Central memory CD8-positive, alpha-beta T cell (primary cell): Measurements from ENCODE around the gene LTB4R.
A peak's percentile ranks its signal among the peaks of the same experiment; 100 is the strongest.

ENCODE experiments used
- ATAC-seq: fragments of 150-1000 bp; cut with Tn5 transposase; replicated peaks from 2 replicates; pipeline ENCODE4 v1.10.0; 2022; ENCODE audit warnings: mild to moderate bottlenecking, moderate FRiP score, moderate number of reproducible peaks; ENCODE audit not compliant: poor library complexity, severe bottlenecking; ENCODE audit errors: extremely low read depth
- DNase-seq, 2 donors: peaks; one replicate each; pipeline ENCODE4 v3.0.0; 2021; ENCODE audit warnings: low spot score in 2 of 2
- H3K27ac Mint-ChIP-seq: one replicate; pipeline ENCODE4 v1.8.0; 2022; ENCODE audit warnings: low read depth, mild to moderate bottlenecking, moderate library complexity, mixed read lengths
- H3K27me3 Mint-ChIP-seq: one replicate; pipeline ENCODE4 v1.8.0; 2022; ENCODE audit warnings: mixed read lengths
- H3K36me3 Mint-ChIP-seq: one replicate; pipeline ENCODE4 v1.8.0; 2022; ENCODE audit warnings: mild to moderate bottlenecking, moderate library complexity, mixed read lengths; ENCODE audit not compliant: insufficient read depth
- H3K4me1 Mint-ChIP-seq: one replicate; pipeline ENCODE4 v1.8.0; 2022; ENCODE audit warnings: mixed read lengths
- H3K4me3 Mint-ChIP-seq: one replicate; pipeline ENCODE4 v1.8.0; 2022; ENCODE audit warnings: mild to moderate bottlenecking, moderate library complexity, mixed read lengths
- H3K9me3 Mint-ChIP-seq: one replicate; pipeline ENCODE4 v1.8.0; 2022; ENCODE audit warnings: mixed read lengths

The LTB4R gene

GRCh38 chr14:24271134-24271833 lies 40.0 kb upstream of the LTB4R start, which contains the start of gene RABGGTA:
Gene RABGGTA (minus strand): TSS chr14:24271597. CDS start chr14:24271115, 482 bp downstream.
- DNase-seq, result peak; percentile 85 to 95
- no peaks in the 10 kb centered on the region for H3K27me3 Mint-ChIP-seq
- H3K4me3 Mint-ChIP-seq, result peak within 1 kb of the TSS; percentile 94
- peaks cover 28% of the 10 kb centered on the region for H3K4me1 Mint-ChIP-seq
- peaks cover 17% of the 10 kb centered on the region for H3K36me3 Mint-ChIP-seq
- peak; percentile 92 for ATAC-seq
- H3K27ac Mint-ChIP-seq, result peak within 1 kb of the TSS; percentile 87
- no peaks in the 10 kb centered on the region for H3K9me3 Mint-ChIP-seq

- H3K27ac Mint-ChIP-seq, result peak overlapping the region; percentile 87
- peaks cover 15% of the 10 kb centered on the region for H3K36me3 Mint-ChIP-seq
- no peaks in the 10 kb centered on the region for H3K27me3 Mint-ChIP-seq
- peaks cover 31% of the 10 kb centered on the region for H3K4me1 Mint-ChIP-seq
- DNase-seq (no peak), ATAC-seq (no peak)
- H3K4me3 Mint-ChIP-seq, result peak overlapping the region; percentile 94
- no peaks in the 10 kb centered on the region for H3K9me3 Mint-ChIP-seq
Measured at GRCh38 chr14:24271834-24272263, 39.5 kb upstream of the LTB4R start.

- Mint-ChIP-seq H3K27ac (peak overlapping the region; percentile 87), H3K27me3 (no peaks in the 10 kb centered on the region), H3K9me3 (no peaks in the 10 kb centered on the region), H3K4me1 (peaks cover 31% of the 10 kb centered on the region), H3K36me3 (peaks cover 9% of the 10 kb centered on the region), H3K4me3 (peak overlapping the region; percentile 94)
- DNase-seq, result no peak
- ATAC-seq, result no peak
Measured at GRCh38 chr14:24272467-24272866, 38.8 kb upstream of the LTB4R start.

GRCh38 chr14:24273422-24273998 lies 37.8 kb upstream of the LTB4R start:
- Mint-ChIP-seq H3K36me3 (peaks cover 9% of the 10 kb centered on the region), H3K4me1 (peaks cover 35% of the 10 kb centered on the region), H3K27me3 (no peaks in the 10 kb centered on the region), H3K27ac (peak overlapping the region; percentile 87), H3K4me3 (no peak overlapping the region), H3K9me3 (no peaks in the 10 kb centered on the region)
- DNase-seq, result no peak
- ATAC-seq, result no peak

GRCh38 chr14:24274101-24274543 lies 37.2 kb upstream of the LTB4R start:
- peak overlapping the region; percentile 2 for H3K27ac Mint-ChIP-seq
- H3K27me3 Mint-ChIP-seq, result no peaks in the 10 kb centered on the region
- DNase-seq (no peak), ATAC-seq (no peak)
- H3K36me3 Mint-ChIP-seq, result peaks cover 9% of the 10 kb centered on the region
- no peak overlapping the region for H3K4me3 Mint-ChIP-seq
- H3K4me1 Mint-ChIP-seq, result peaks cover 42% of the 10 kb centered on the region
- no peaks in the 10 kb centered on the region for H3K9me3 Mint-ChIP-seq

- Mint-ChIP-seq H3K4me1 (peaks cover 32% of the 10 kb centered on the region), H3K4me3 (no peak overlapping the region), H3K36me3 (no peaks in the 10 kb centered on the region), H3K27me3 (no peaks in the 10 kb centered on the region), H3K9me3 (no peaks in the 10 kb centered on the region), H3K27ac (peak overlapping the region; percentile 33)
- no peak for ATAC-seq
- no peak for DNase-seq
Measured at GRCh38 chr14:24277071-24277470, 34.2 kb upstream of the LTB4R start.

GRCh38 chr14:24277606-24278321 lies 33.5 kb upstream of the LTB4R start:
- H3K9me3 Mint-ChIP-seq, result no peaks in the 10 kb centered on the region
- no peaks in the 10 kb centered on the region for H3K27me3 Mint-ChIP-seq
- H3K4me3 Mint-ChIP-seq, result no peak overlapping the region
- peak overlapping the region; percentile 73 for H3K27ac Mint-ChIP-seq
- DNase-seq, result no peak
- H3K4me1 Mint-ChIP-seq, result peaks cover 25% of the 10 kb centered on the region
- ATAC-seq, result no peak
- H3K36me3 Mint-ChIP-seq, result no peaks in the 10 kb centered on the region

GRCh38 chr14:24278424-24278823 lies 32.9 kb upstream of the LTB4R start:
- no peaks in the 10 kb centered on the region for H3K36me3 Mint-ChIP-seq
- H3K27me3 Mint-ChIP-seq, result no peaks in the 10 kb centered on the region
- peak overlapping the region; percentile 73 for H3K27ac Mint-ChIP-seq
- no peak overlapping the region for H3K4me3 Mint-ChIP-seq
- H3K9me3 Mint-ChIP-seq, result no peaks in the 10 kb centered on the region
- DNase-seq, result no peak
- no peak for ATAC-seq
- peaks cover 23% of the 10 kb centered on the region for H3K4me1 Mint-ChIP-seq

GRCh38 chr14:24279301-24280186 lies 31.8 kb upstream of the LTB4R start:
- ATAC-seq, result peak; percentile 64
- H3K9me3 Mint-ChIP-seq, result no peaks in the 10 kb centered on the region
- H3K4me3 Mint-ChIP-seq, result no peak overlapping the region
- peaks cover 23% of the 10 kb centered on the region for H3K4me1 Mint-ChIP-seq
- H3K36me3 Mint-ChIP-seq, result no peaks in the 10 kb centered on the region
- peak overlapping the region; percentile 79 for H3K27ac Mint-ChIP-seq
- no peak for DNase-seq
- H3K27me3 Mint-ChIP-seq, result no peaks in the 10 kb centered on the region

- H3K9me3 Mint-ChIP-seq, result no peaks in the 10 kb centered on the region
- peak overlapping the region; percentile 47 for H3K27ac Mint-ChIP-seq
- no peak overlapping the region for H3K4me3 Mint-ChIP-seq
- no peaks in the 10 kb centered on the region for H3K27me3 Mint-ChIP-seq
- ATAC-seq, result no peak
- DNase-seq, result no peak
- peaks cover 23% of the 10 kb centered on the region for H3K4me1 Mint-ChIP-seq
- H3K36me3 Mint-ChIP-seq, result no peaks in the 10 kb centered on the region
Measured at GRCh38 chr14:24280797-24281460, 30.4 kb upstream of the LTB4R start.

- Mint-ChIP-seq H3K27ac (no peak overlapping the region), H3K27me3 (no peaks in the 10 kb centered on the region), H3K4me3 (no peak overlapping the region), H3K4me1 (peaks cover 22% of the 10 kb centered on the region), H3K36me3 (no peaks in the 10 kb centered on the region), H3K9me3 (no peaks in the 10 kb centered on the region)
- ATAC-seq, result no peak
- no peak for DNase-seq
Measured at GRCh38 chr14:24281636-24282035, 29.7 kb upstream of the LTB4R start.

- ATAC-seq, result no peak
- Mint-ChIP-seq H3K36me3 (no peaks in the 10 kb centered on the region), H3K4me3 (no peak overlapping the region), H3K9me3 (no peaks in the 10 kb centered on the region), H3K27me3 (no peaks in the 10 kb centered on the region), H3K4me1 (peaks cover 15% of the 10 kb centered on the region), H3K27ac (no peak overlapping the region)
- no peak for DNase-seq
Measured at GRCh38 chr14:24282736-24283135, 28.6 kb upstream of the LTB4R start.
